Measurements from ENCODE around the gene CDPF1. TPM values are rescaled to one million over a fixed set of nuclear protein-coding genes. Genes with fewer than 3 reads are reported as not detected.
A peak's percentile ranks its signal among the peaks of the same experiment; 100 is the strongest.

Gene CDPF1
- total and polyA plus RNA-seq, 2 of the 13 experiments (the other 11 are each of a cell fraction or from before 2014, with no cell fraction given) = 5.2 to 8.1 TPM

- TF ChIP-seq, protein P1, sequence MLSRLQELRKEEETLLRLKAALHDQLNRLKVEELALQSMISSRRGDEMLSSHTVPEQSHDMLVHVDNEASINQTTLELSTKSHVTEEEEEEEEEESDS (CRISPR knock-in tag; IDR thresholded peaks at IDR 0.05; ENCODE audit: borderline replicate concordance) = peak; percentile 96; the same call in 1 of the 2 replicates
- 0 out of 2 replicates have a peak, but pooled peaks have one; percentile 73 for TF ChIP-seq NCOA1 (CRISPR knock-in tag; IDR thresholded peaks at IDR 0.05)
- no peak for TF ChIP-seq ZNF124 (CRISPR knock-in tag; IDR thresholded peaks at IDR 0.05)
- TF ChIP-seq FOXA3 (CRISPR knock-in tag; IDR thresholded peaks at IDR 0.05) = 0 out of 2 replicates have a peak, but pooled peaks have one; percentile 18
- TF ChIP-seq ZNF3 (CRISPR knock-in tag; IDR thresholded peaks at IDR 0.05) = no peak
- no peak; the same call in 1 of the 2 replicates for TF ChIP-seq NFKB2 (CRISPR knock-in tag; IDR thresholded peaks at IDR 0.05; ENCODE audit: borderline replicate concordance)
- no peak for TF ChIP-seq AFF4 (CRISPR knock-in tag; IDR thresholded peaks at IDR 0.05)
- no peak for TF ChIP-seq ZNF629 (CRISPR knock-in tag; conservative IDR thresholded peaks at IDR 0.05)
- TF ChIP-seq, protein P2, sequence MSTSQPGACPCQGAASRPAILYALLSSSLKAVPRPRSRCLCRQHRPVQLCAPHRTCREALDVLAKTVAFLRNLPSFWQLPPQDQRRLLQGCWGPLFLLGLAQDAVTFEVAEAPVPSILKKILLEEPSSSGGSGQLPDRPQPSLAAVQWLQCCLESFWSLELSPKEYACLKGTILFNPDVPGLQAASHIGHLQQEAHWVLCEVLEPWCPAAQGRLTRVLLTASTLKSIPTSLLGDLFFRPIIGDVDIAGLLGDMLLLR (CRISPR knock-in tag; IDR thresholded peaks at IDR 0.05) = no peak; the same call in 1 of the 2 replicates
- TF ChIP-seq, protein P3, sequence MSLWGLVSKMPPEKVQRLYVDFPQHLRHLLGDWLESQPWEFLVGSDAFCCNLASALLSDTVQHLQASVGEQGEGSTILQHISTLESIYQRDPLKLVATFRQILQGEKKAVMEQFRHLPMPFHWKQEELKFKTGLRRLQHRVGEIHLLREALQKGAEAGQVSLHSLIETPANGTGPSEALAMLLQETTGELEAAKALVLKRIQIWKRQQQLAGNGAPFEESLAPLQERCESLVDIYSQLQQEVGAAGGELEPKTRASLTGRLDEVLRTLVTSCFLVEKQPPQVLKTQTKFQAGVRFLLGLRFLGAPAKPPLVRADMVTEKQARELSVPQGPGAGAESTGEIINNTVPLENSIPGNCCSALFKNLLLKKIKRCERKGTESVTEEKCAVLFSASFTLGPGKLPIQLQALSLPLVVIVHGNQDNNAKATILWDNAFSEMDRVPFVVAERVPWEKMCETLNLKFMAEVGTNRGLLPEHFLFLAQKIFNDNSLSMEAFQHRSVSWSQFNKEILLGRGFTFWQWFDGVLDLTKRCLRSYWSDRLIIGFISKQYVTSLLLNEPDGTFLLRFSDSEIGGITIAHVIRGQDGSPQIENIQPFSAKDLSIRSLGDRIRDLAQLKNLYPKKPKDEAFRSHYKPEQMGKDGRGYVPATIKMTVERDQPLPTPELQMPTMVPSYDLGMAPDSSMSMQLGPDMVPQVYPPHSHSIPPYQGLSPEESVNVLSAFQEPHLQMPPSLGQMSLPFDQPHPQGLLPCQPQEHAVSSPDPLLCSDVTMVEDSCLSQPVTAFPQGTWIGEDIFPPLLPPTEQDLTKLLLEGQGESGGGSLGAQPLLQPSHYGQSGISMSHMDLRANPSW (CRISPR knock-in tag; IDR thresholded peaks at IDR 0.05; ENCODE audit: borderline replicate concordance) = no peak
- TF ChIP-seq SRY (CRISPR knock-in tag; IDR thresholded peaks at IDR 0.05) = no peak; the same call in 1 of the 2 replicates
- no peak for TF ChIP-seq SATB2 (CRISPR knock-in tag; IDR thresholded peaks at IDR 0.05)
- TF ChIP-seq AKNA (CRISPR knock-in tag; IDR thresholded peaks at IDR 0.05; ENCODE audit: borderline replicate concordance) = no peak
- TF ChIP-seq ZFX (CRISPR knock-in tag; IDR thresholded peaks at IDR 0.05; ENCODE audit: low read depth) = peak; percentile 69
- TF ChIP-seq, protein P4, sequence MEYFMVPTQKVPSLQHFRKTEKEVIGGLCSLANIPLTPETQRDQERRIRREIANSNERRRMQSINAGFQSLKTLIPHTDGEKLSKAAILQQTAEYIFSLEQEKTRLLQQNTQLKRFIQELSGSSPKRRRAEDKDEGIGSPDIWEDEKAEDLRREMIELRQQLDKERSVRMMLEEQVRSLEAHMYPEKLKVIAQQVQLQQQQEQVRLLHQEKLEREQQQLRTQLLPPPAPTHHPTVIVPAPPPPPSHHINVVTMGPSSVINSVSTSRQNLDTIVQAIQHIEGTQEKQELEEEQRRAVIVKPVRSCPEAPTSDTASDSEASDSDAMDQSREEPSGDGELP (IDR thresholded peaks at IDR 0.05; ENCODE audit: borderline replicate concordance, low read depth) = peak; percentile 22; the same call in 1 of the 2 replicates
These were observed 46.4 kb upstream of the CDPF1 start, which contains the start of gene GTSE1 (continued) for GRCh38 chr22:46296257-46297150.

Measured in HepG2 (cell line).